KMS-11 (cell line): ENCODE results near the gene MAL.
"Not testable (repeated sequence)": the region's sequence is repeated elsewhere in the genome, so short reads cannot be mapped to it uniquely, and the experiment has no call there.

ENCODE experiments used
- H2AFZ ChIP-seq: fragments of 200-600 bp; sonication (generic); 2 replicates; pipeline ENCODE4 v1.6.1; 2016; ENCODE audit warnings: antibody characterized with exemption, mixed run types, low read depth
- H3K27ac ChIP-seq: fragments of 200-600 bp; sonication (generic); 2 replicates; pipeline ENCODE4 v1.6.1; 2016; ENCODE audit warnings: mild to moderate bottlenecking, mixed run types
- H3K27me3 ChIP-seq: fragments of 200-600 bp; sonication (generic); 2 replicates; pipeline ENCODE4 v1.6.1; 2017; ENCODE audit warnings: mild to moderate bottlenecking, low read depth, mixed run types, moderate library complexity; ENCODE audit not compliant: insufficient read depth
- H3K36me3 ChIP-seq: fragments of 200-600 bp; sonication (generic); 2 replicates; pipeline ENCODE4 v1.6.1; 2017; ENCODE audit warnings: mild to moderate bottlenecking, mixed run types; ENCODE audit not compliant: insufficient read depth
- H3K4me1 ChIP-seq: fragments of 200-600 bp; sonication (generic); 2 replicates; pipeline ENCODE4 v1.6.1; 2016; ENCODE audit warnings: mild to moderate bottlenecking, low read depth, mixed run types; ENCODE audit not compliant: poor library complexity, severe bottlenecking
- H3K4me2 ChIP-seq: fragments of 200-600 bp; sonication (generic); 2 replicates; pipeline ENCODE4 v1.7.0; 2016; ENCODE audit warnings: mild to moderate bottlenecking, mixed run types
- H3K4me3 ChIP-seq: fragments of 200-600 bp; sonication (generic); IDR thresholded peaks from 2 replicates; pipeline ENCODE4 v1.6.1; 2017; ENCODE audit warnings: low read depth, low read length, mixed read lengths; ENCODE audit not compliant: insufficient read depth
- H3K79me2 ChIP-seq: fragments of 200-600 bp; sonication (generic); 2 replicates; pipeline ENCODE4 v1.6.1; 2016; ENCODE audit warnings: low read depth, mixed run types; ENCODE audit not compliant: insufficient read depth
- H3K9ac ChIP-seq: fragments of 200-600 bp; sonication (generic); 2 replicates; pipeline ENCODE4 v1.6.1; 2016; ENCODE audit warnings: mild to moderate bottlenecking, mixed run types
- H4K20me1 ChIP-seq: fragments of 200-600 bp; sonication (generic); 2 replicates; pipeline ENCODE4 v1.6.1; 2016; ENCODE audit warnings: mild to moderate bottlenecking, mixed run types; ENCODE audit not compliant: insufficient read depth
- CTCF ChIP-seq: fragments of 200-600 bp; sonication (generic); conservative IDR thresholded peaks from 2 replicates; pipeline ENCODE4 v1.6.1; 2017; ENCODE audit warnings: low read depth, mild to moderate bottlenecking, antibody characterized with exemption, low read length, moderate library complexity, mixed read lengths

The MAL gene

GRCh38 chr2:95037384-95037839 lies 11.9 kb downstream of the MAL start:
- Histone ChIP-seq H3K79me2 (no peaks in the 10 kb centered on the region), H4K20me1 (no peaks in the 10 kb centered on the region), H3K36me3 (no peaks in the 10 kb centered on the region), H3K4me1 (no peaks in the 10 kb centered on the region), H3K4me3 (no peak overlapping the region), H3K27ac (no peak overlapping the region), H3K9ac (no peak overlapping the region), H3K4me2 (no peak overlapping the region), H2AFZ (no peak overlapping the region), H3K27me3 (no peaks in the 10 kb centered on the region)
- TF ChIP-seq CTCF: no peak

- not testable (repeated sequence) for H3K4me3 ChIP-seq, H3K36me3 ChIP-seq, H3K4me1 ChIP-seq, H3K79me2 ChIP-seq, H3K9ac ChIP-seq, H3K27ac ChIP-seq, H4K20me1 ChIP-seq, H2AFZ ChIP-seq, H3K4me2 ChIP-seq, H3K27me3 ChIP-seq
Observed at GRCh38 chr2:95037841-95038585, 12.5 kb downstream of the MAL start.

DNA sequence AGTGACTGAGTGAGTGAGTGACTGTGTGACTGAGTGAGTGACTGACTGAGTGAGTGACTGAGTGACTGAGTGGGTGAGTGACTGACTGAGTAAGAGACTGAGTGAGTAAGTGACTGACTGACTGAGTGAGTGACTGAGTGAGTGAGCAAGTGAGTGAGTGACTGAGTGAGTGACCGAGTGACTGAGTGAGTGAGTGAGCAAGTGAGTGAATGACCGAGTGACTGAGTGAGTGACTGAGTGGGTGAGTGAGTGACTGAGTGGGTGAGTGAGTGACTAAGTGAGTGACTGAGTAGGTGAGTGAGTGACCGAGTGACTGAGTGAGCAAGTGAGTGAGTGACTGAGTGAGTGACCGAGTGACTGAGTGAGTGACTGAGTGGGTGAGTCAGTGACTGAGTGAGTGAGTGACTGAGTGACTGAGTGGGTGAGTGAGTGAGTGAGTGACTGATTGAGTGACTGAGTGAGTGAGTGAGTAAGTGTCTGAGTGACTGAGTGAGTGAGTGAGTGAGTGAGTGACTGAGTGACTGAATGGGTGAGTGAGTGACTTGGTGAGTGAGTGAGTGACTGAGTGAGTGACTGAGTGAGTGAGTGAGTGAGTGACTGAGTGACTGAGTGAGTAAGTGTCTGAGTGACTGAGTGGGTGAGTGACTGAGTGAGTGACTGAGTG lies 13.3 kb downstream of the MAL start:
- Histone ChIP-seq H3K9ac (no peak overlapping the region), H3K4me2 (no peak overlapping the region), H3K36me3 (no peaks in the 10 kb centered on the region), H3K4me1 (no peaks in the 10 kb centered on the region), H3K27me3 (no peaks in the 10 kb centered on the region), H2AFZ (no peak overlapping the region), H3K27ac (no peak overlapping the region), H3K79me2 (no peaks in the 10 kb centered on the region), H3K4me3 (no peak overlapping the region), H4K20me1 (no peaks in the 10 kb centered on the region)
- no peak for TF ChIP-seq CTCF

- Histone ChIP-seq H3K4me3 (no peak overlapping the region), H3K4me1 (no peaks in the 10 kb centered on the region), H3K4me2 (no peak overlapping the region), H3K27ac (no peak overlapping the region), H3K36me3 (no peaks in the 10 kb centered on the region), H3K9ac (no peak overlapping the region), H4K20me1 (no peaks in the 10 kb centered on the region), H2AFZ (no peak overlapping the region), H3K27me3 (no peaks in the 10 kb centered on the region), H3K79me2 (no peaks in the 10 kb centered on the region)
- no peak for TF ChIP-seq CTCF
Observed at GRCh38 chr2:95039363-95039762, 13.9 kb downstream of the MAL start.

- no peaks in the 10 kb centered on the region for H4K20me1 ChIP-seq
- H3K9ac ChIP-seq: no peak overlapping the region
- H3K4me2 ChIP-seq: no peak overlapping the region
- H3K27ac ChIP-seq: no peak overlapping the region
- no peaks in the 10 kb centered on the region for H3K36me3 ChIP-seq
- no peaks in the 10 kb centered on the region for H3K79me2 ChIP-seq
- no peaks in the 10 kb centered on the region for H3K27me3 ChIP-seq
- no peaks in the 10 kb centered on the region for H3K4me1 ChIP-seq
- no peak overlapping the region for H3K4me3 ChIP-seq
- TF ChIP-seq CTCF: no peak
- no peak overlapping the region for H2AFZ ChIP-seq
Observed at GRCh38 chr2:95039978-95040377, 14.5 kb downstream of the MAL start.
